Neural progenitor cell (in vitro differentiated cells): ENCODE measurements around the gene IRAK3.

Experiments
- CTCF ChIP-seq: fragments of 200-600 bp; sonication (generic); IDR thresholded peaks from 2 replicates; pipeline ENCODE4 v1.5.1; 2017; ENCODE audit warnings: antibody characterized with exemption, mild to moderate bottlenecking
- EZH2phosphoT487 ChIP-seq: fragments of 200-600 bp; sonication (generic); IDR thresholded peaks from 2 replicates; pipeline ENCODE4 v1.6.1; 2017; ENCODE audit warnings: antibody characterized with exemption

GRCh38 chr12:66255737-66256136, 66.7 kb downstream of the IRAK3 start:
- TF ChIP-seq EZH2phosphoT487 (no peak), CTCF (no peak)
